IMR-90 (cell line): Measurements from ENCODE around the gene CHPF2. TPM values are rescaled to one million over a fixed set of nuclear protein-coding genes. Genes with fewer than 3 reads are reported as not detected.

Source experiments
- ATAC-seq: fragments of 200-7000 bp; cut with Tn5 transposase; 2 replicates; pipeline ENCODE4 v1.9.1; 2020; ENCODE audit warnings: low read depth, mild to moderate bottlenecking, moderate library complexity
- BruUV-seq: library from RNA; stranded (reverse); fragments of 400-500 nt; replicated peaks from 2 replicates; lab custom pipeline; 2021; lab: Mats Ljungman, UMichigan
- CTCF ChIA-PET: fragments of 300-600 bp; formaldehyde crosslinking; extraction: SDS; loops from one replicate; lab custom pipeline; 2021; ENCODE audit warnings: antibody characterized with exemption; lab: Yijun Ruan, JAX
- POLR2A ChIA-PET: fragments of 300-600 bp; sonication (Branson Sonifier 250); formaldehyde crosslinking; loops from one replicate; lab custom pipeline; 2022; ENCODE audit warnings: antibody characterized with exemption; ENCODE audit not compliant: unreplicated experiment; lab: Charles Lee
- DNase-seq: peaks from one replicate; pipeline ENCODE4 v3.0.0; 2013
- H2AFZ ChIP-seq: replicated peaks from 2 replicates; pipeline ENCODE3; 2013; ENCODE audit warnings: low read length, mild to moderate bottlenecking; ENCODE audit not compliant: poor library complexity
- H2AK5ac ChIP-seq: 2 replicates; pipeline ENCODE4 v1.6.1; 2013; ENCODE audit warnings: low read depth, low read length, inconsistent platforms
- H2AK9ac ChIP-seq: replicated peaks from 2 replicates; pipeline ENCODE3; 2013; ENCODE audit warnings: mild to moderate bottlenecking, low read depth, low read length, moderate library complexity; ENCODE audit not compliant: poor library complexity
- H2BK120ac ChIP-seq: 2 replicates; pipeline ENCODE4 v1.6.1; 2013; ENCODE audit warnings: low read depth, low read length, inconsistent platforms
- H2BK15ac ChIP-seq: 3 replicates; pipeline ENCODE4 v1.6.1; 2013; ENCODE audit warnings: low read depth, low read length, inconsistent platforms
- H2BK20ac ChIP-seq: 2 replicates; pipeline ENCODE4 v1.6.1; 2013; ENCODE audit warnings: low read depth, mild to moderate bottlenecking, inconsistent platforms, low read length, moderate library complexity
- H2BK5ac ChIP-seq: 2 replicates; pipeline ENCODE4 v1.6.1; 2013; ENCODE audit warnings: mild to moderate bottlenecking, low read depth, low read length, inconsistent platforms; ENCODE audit not compliant: poor library complexity, severe bottlenecking
- H3K14ac ChIP-seq: replicated peaks from 2 replicates; pipeline ENCODE4 v1.6.1; 2013; ENCODE audit warnings: low read depth, low read length, inconsistent platforms
- H3K18ac ChIP-seq: 2 replicates; pipeline ENCODE4 v1.6.1; 2013; ENCODE audit warnings: low read depth, low read length, control low read depth
- H3K23ac ChIP-seq: 2 replicates; pipeline ENCODE4 v1.6.1; 2013; ENCODE audit warnings: low read depth, low read length, inconsistent platforms
- H3K27ac ChIP-seq: 2 replicates; pipeline ENCODE4 v1.5.1; 2013; ENCODE audit warnings: mild to moderate bottlenecking, control low read depth, low read length; ENCODE audit not compliant: insufficient read depth
- H3K27me3 ChIP-seq: 2 replicates; pipeline ENCODE4 v1.6.1; 2013; ENCODE audit warnings: low read length; ENCODE audit not compliant: control insufficient read depth, insufficient read depth
- H3K36me3 ChIP-seq: 2 replicates; pipeline ENCODE4 v1.6.1; 2013; ENCODE audit warnings: low read length, mixed read lengths; ENCODE audit not compliant: control insufficient read depth, insufficient read depth
- H3K4ac ChIP-seq: 2 replicates; pipeline ENCODE4 v1.6.1; 2013; ENCODE audit warnings: low read depth, low read length, inconsistent platforms
- H3K4me1 ChIP-seq: 2 replicates; pipeline ENCODE4 v1.6.1; 2013; ENCODE audit warnings: low read length, mixed read lengths; ENCODE audit not compliant: control insufficient read depth, insufficient read depth
- H3K4me2 ChIP-seq: 2 replicates; pipeline ENCODE4 v1.6.1; 2013; ENCODE audit warnings: low read depth, mild to moderate bottlenecking, control low read depth, low read length, moderate library complexity
- H3K4me3 ChIP-seq: 2 replicates; pipeline ENCODE4 v1.5.1; 2013; ENCODE audit warnings: low read depth, mild to moderate bottlenecking, control low read depth, low read length, moderate library complexity; ENCODE audit not compliant: insufficient read depth
- H3K56ac ChIP-seq: 2 replicates; pipeline ENCODE4 v1.6.1; 2013; ENCODE audit warnings: low read length, inconsistent platforms; ENCODE audit not compliant: insufficient read depth; ENCODE audit errors: extremely low read depth
- H3K79me1 ChIP-seq, 2 experiments: 2 replicates each; pipeline ENCODE4 v1.6.1; 2013; ENCODE audit warnings: low read length in 2 of 2, inconsistent platforms in 1 of 2, low read depth in 1 of 2
- H3K9ac ChIP-seq: 2 replicates; pipeline ENCODE4 v1.6.1; 2013; ENCODE audit warnings: low read depth, low read length, control low read depth
- H3K9me1 ChIP-seq: 2 replicates; pipeline ENCODE4 v1.6.1; 2013; ENCODE audit warnings: low read length, inconsistent platforms; ENCODE audit not compliant: insufficient read depth
- H3K9me3 ChIP-seq: 2 replicates; pipeline ENCODE4 v1.6.1; 2013; ENCODE audit warnings: low read length; ENCODE audit not compliant: control insufficient read depth, insufficient read depth
- H4K20me1 ChIP-seq: 2 replicates; pipeline ENCODE4 v1.6.1; 2013; ENCODE audit warnings: low read length, inconsistent platforms; ENCODE audit not compliant: insufficient read depth
- H4K5ac ChIP-seq: 2 replicates; pipeline ENCODE4 v1.6.1; 2013; ENCODE audit warnings: mild to moderate bottlenecking, low read depth, low read length, control low read depth
- H4K8ac ChIP-seq, 2 experiments: 2 replicates each; pipeline ENCODE4 v1.6.1; 2013; ENCODE audit warnings: low read depth in 2 of 2, low read length in 2 of 2, control low read depth in 1 of 2, inconsistent platforms in 1 of 2
- H4K91ac ChIP-seq: 2 replicates; pipeline ENCODE4 v1.6.1; 2013; ENCODE audit warnings: low read depth, low read length, inconsistent platforms; ENCODE audit not compliant: insufficient read depth
- CHD1 ChIP-seq: IDR thresholded peaks from 2 replicates; pipeline ENCODE4 v1.6.1; 2012; ENCODE audit warnings: low read depth, low read length, improper control_type of control experiment
- MAZ ChIP-seq: IDR thresholded peaks from 2 replicates; pipeline ENCODE4 v1.6.1; 2012; ENCODE audit warnings: low read depth, mild to moderate bottlenecking, low read length, improper control_type of control experiment, moderate library complexity, borderline replicate concordance
- MXI1 ChIP-seq: IDR thresholded peaks from 2 replicates; pipeline ENCODE4 v1.6.1; 2012; ENCODE audit warnings: low read depth, mild to moderate bottlenecking, low read length, moderate library complexity, borderline replicate concordance
- NFE2L2 ChIP-seq: fragments of 150-350 bp; IDR thresholded peaks from 2 replicates; pipeline ENCODE4 v1.6.1; 2016; ENCODE audit warnings: low read depth, mild to moderate bottlenecking, low read length
- RCOR1 ChIP-seq: IDR thresholded peaks from 2 replicates; pipeline ENCODE4 v1.6.1; 2012; ENCODE audit warnings: mild to moderate bottlenecking, low read length, improper control_type of control experiment; ENCODE audit not compliant: insufficient replicate concordance
- RFX5 ChIP-seq: IDR thresholded peaks from 2 replicates; pipeline ENCODE4 v1.8.0; 2012; ENCODE audit warnings: low read depth, mild to moderate bottlenecking, low read length, moderate library complexity
- USF2 ChIP-seq: fragments of 150-350 bp; IDR thresholded peaks from 2 replicates; pipeline ENCODE4 v1.6.1; 2017; ENCODE audit warnings: mild to moderate bottlenecking, antibody characterized with exemption, low read length, low read depth
- WGBS, 2 experiments: methylation state at CpG; one replicate each; pipeline versions ENCODE4 v1.1.5 to v1.1.7; 2013; ENCODE audit warnings: missing lambda C conversion rate in 2 of 2; ENCODE audit not compliant: insufficient read length in 1 of 2; ENCODE audit errors: extremely low coverage in 2 of 2; 5-methylcytosine and 5-hydroxymethylcytosine counted together
- dilution Hi-C: fragments of 300-500 bp; cut with HindIII; formaldehyde crosslinking; loops from one replicate; pipeline ENCODE4 v1.14.3; 2018; ENCODE audit warnings: low sequenced_read_pairs; ENCODE audit not compliant: unreplicated experiment
- in situ Hi-C: fragments of 300-500 bp; cut with MboI; formaldehyde crosslinking; loops from 3 replicates; pipeline ENCODE4 v1.14.3; 2019; ENCODE audit warnings: low sequenced_read_pairs, inconsistent platforms, mixed read lengths
- intact Hi-C: fragments of 100-400 bp; cut with micrococcal nuclease; formaldehyde crosslinking; loops from 2 replicates; pipeline ENCODE4 v1.10.0; 2022
- polyA plus RNA-seq, 3 experiments: library from polyadenylated mRNA; depleted of rRNA; stranded (reverse); fragments of >200 nt; gene quantifications; 2 replicates each; pipeline ENCODE4 v1.2.3, GENCODE V29; 2012; ENCODE audit warnings: low replicate concordance in 1 of 3
- total RNA-seq: library from RNA; depleted of rRNA; stranded (reverse); fragments of >200 nt; gene quantifications from 2 replicates; pipeline ENCODE4 v1.2.3, GENCODE V29; 2012

Gene CHPF2
- total and polyA plus RNA-seq, 2 of the 4 experiments (the other 2 are of a cell fraction), result 26.2 to 77.0 TPM

DNA sequence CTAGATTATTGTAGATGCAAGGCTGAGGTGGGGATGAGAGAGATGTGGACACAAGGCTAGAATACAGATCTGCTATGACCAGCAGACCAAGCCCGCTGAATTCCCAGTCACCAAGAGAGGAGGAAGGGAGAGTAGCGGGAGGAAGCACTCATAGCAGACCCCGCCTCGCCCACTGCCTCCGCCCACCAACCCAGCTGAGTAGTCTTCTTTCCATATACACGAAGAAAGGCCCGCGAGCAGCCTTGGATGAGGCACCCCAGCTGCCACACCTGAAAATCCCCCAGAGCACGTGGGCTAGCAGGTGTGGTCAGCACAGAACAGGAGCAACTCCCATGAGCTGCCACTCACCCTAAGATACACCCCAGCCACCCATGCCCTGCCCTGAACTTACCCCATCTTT lies 14.1 kb upstream of the CHPF2 start:
- H2BK5ac ChIP-seq, result no peak overlapping the region
- no peak for ATAC-seq
- dilution Hi-C loops (no loop called here), intact Hi-C loops (no loop called here), in situ Hi-C loops (no loop called here)
- no peak overlapping the region for H4K8ac ChIP-seq
- H4K20me1 ChIP-seq, result no peaks in the 10 kb centered on the region
- 0 out of 4 replicates have a peak, but pooled peaks cover 0 to 5% of the 10 kb centered on the region in 2 experiments for H3K79me1 ChIP-seq
- H2BK15ac ChIP-seq, result no peak overlapping the region
- no peak overlapping the region for H2AK9ac ChIP-seq
- no peak overlapping the region for H3K14ac ChIP-seq
- H3K4me3 ChIP-seq, result no peak overlapping the region
- H2AK5ac ChIP-seq, result no peak overlapping the region
- H2BK20ac ChIP-seq, result no peak overlapping the region
- H2AFZ ChIP-seq, result no peak overlapping the region
- H3K27ac ChIP-seq, result no peak overlapping the region
- H3K9me1 ChIP-seq, result no peaks in the 10 kb centered on the region
- POLR2A ChIA-PET, result no interaction called here
- H3K9ac ChIP-seq, result no peak overlapping the region
- no peak overlapping the region for H4K91ac ChIP-seq
- DNase-seq, result no peak
- BruUV-seq, result no TSS peak
- no peak for TF ChIP-seq NFE2L2
- TF ChIP-seq RFX5, result no peak
- TF ChIP-seq USF2, result no peak
- no peak for TF ChIP-seq RCOR1
- no peak for TF ChIP-seq MAZ
- TF ChIP-seq CHD1, result no peak
- no peak for TF ChIP-seq MXI1
- no peak overlapping the region for H3K18ac ChIP-seq
- H3K4me1 ChIP-seq, result no peaks in the 10 kb centered on the region
- no peak overlapping the region for H2BK120ac ChIP-seq
- no peak overlapping the region for H3K4me2 ChIP-seq
- WGBS, 2 experiments, result 100% methylated on average over 1 of the region's 9 CpGs; no CpG with 5 or more reads in 1 of the 2 experiments
- CTCF ChIA-PET, result no interaction called here
- no peaks in the 10 kb centered on the region for H3K27me3 ChIP-seq
- no peak overlapping the region for H3K23ac ChIP-seq
- H3K36me3 ChIP-seq, result peaks cover 73% of the 10 kb centered on the region
- no peak overlapping the region for H4K5ac ChIP-seq
- H3K56ac ChIP-seq, result no peak overlapping the region
- H3K4ac ChIP-seq, result no peak overlapping the region
- H3K9me3 ChIP-seq, result no peaks in the 10 kb centered on the region
